DOHH2 (cell line): Measurements from ENCODE around the gene COX6B2.
"Not testable (repeated sequence)": the region's sequence is repeated elsewhere in the genome, so short reads cannot be mapped to it uniquely, and the experiment has no call there.

Experiments used
- CTCF ChIP-seq: fragments of 200-600 bp; sonication (generic); IDR thresholded peaks from one replicate; pipeline ENCODE4 v1.5.1; 2014; ENCODE audit warnings: antibody characterized with exemption, mild to moderate bottlenecking, low read depth, low read length; ENCODE audit not compliant: poor library complexity, severe bottlenecking
- EZH2phosphoT487 ChIP-seq: fragments of 200-600 bp; sonication (generic); IDR thresholded peaks from 2 replicates; pipeline ENCODE4 v1.6.1; 2017; ENCODE audit warnings: borderline replicate concordance, mild to moderate bottlenecking, antibody characterized with exemption, low read length, moderate library complexity, mixed read lengths

GRCh38 chr19:55401390-55401789, 46.9 kb upstream of the COX6B2 start:
- not testable (repeated sequence) for TF ChIP-seq CTCF, EZH2phosphoT487
